ENCODE measurements around the gene CLEC2D.
"Not testable (repeated sequence)": the region's sequence is repeated elsewhere in the genome, so short reads cannot be mapped to it uniquely, and the experiment has no call there.

- peak; percentile 28 for TF ChIP-seq POLR2A (IDR thresholded peaks at IDR 0.05; ENCODE audit: low read length)
- TF ChIP-seq GATA1 (IDR thresholded peaks at IDR 0.05; ENCODE audit: low read depth, low read length), result not testable (repeated sequence)
These were observed 70.0 kb downstream of the CLEC2D start for GRCh38 chr12:9739404-9740105.

Measured in erythroblast (primary cell).